HCT116 (cell line): ENCODE results near the gene NUMB. TPM values are rescaled to one million over a fixed set of nuclear protein-coding genes. Genes with fewer than 3 reads are reported as not detected.

Source experiments
- ATAC-seq: fragments of 200-7000 bp; cut with Tn5 transposase; 2 replicates; pipeline ENCODE4 v1.9.1; 2020; ENCODE audit warnings: mild to moderate bottlenecking, moderate library complexity
- BruUV-seq: library from RNA; stranded (reverse); fragments of 400-500 nt; replicated peaks from 2 replicates; lab custom pipeline; 2021; lab: Mats Ljungman, UMichigan
- CTCF ChIA-PET: fragments of 300-600 bp; sonication (Branson Sonifier 250); formaldehyde crosslinking; loops from one replicate; lab custom pipeline; 2021; ENCODE audit warnings: antibody characterized with exemption; lab: Charles Lee
- POLR2A ChIA-PET: fragments of 300-600, 350-600 bp; sonication (Branson Sonifier 250); formaldehyde crosslinking; loops from one replicate; lab custom pipeline; 2021; ENCODE audit warnings: antibody characterized with exemption; lab: Charles Lee
- RAD21 ChIA-PET, 2 experiments: fragments of 300-600 bp; sonication (Branson Sonifier 250); formaldehyde crosslinking; loops; one replicate each; lab custom pipeline; 2023; ENCODE audit warnings: low total read pairs in 2 of 2; ENCODE audit not compliant: uncharacterized antibody in 2 of 2, unreplicated experiment in 2 of 2, low non-redundant PET in 1 of 2; lab: Charles Lee
- DNase-seq: peaks from one replicate; pipeline ENCODE4 v3.0.0-alpha.2; 2010; ENCODE audit warnings: low read depth, low spot score
- H2AFZ ChIP-seq: fragments of 200-600 bp; shearing (Covaris generic), sonication (generic); 2 replicates; pipeline ENCODE4 v1.6.1; 2017; ENCODE audit warnings: low read depth, mixed run types, mixed read lengths, antibody characterized with exemption, low read length; ENCODE audit not compliant: poor library complexity, severe bottlenecking
- H3K27ac ChIP-seq: 2 replicates; pipeline ENCODE4 v1.5.1; 2012; ENCODE audit warnings: low read depth, low read length
- H3K27me3 ChIP-seq: fragments of 200-600 bp; sonication (generic); 2 replicates; pipeline ENCODE4 v1.6.1; 2016; ENCODE audit warnings: mixed run types, low read length, mixed read lengths; ENCODE audit not compliant: insufficient read depth
- H3K36me3 ChIP-seq, 2 experiments: fragments of 200-500 bp in 1 of 2; fragments of 200-600 bp in 1 of 2; sonication (Bioruptor generic) in 1 of 2; sonication (generic) in 1 of 2; 2 replicates each; pipeline versions ENCODE4 v1.5.1 to v1.6.1; 2014 to 2016; ENCODE audit warnings: low read length in 2 of 2, inconsistent platforms in 1 of 2, mixed read lengths in 1 of 2, mixed run types in 1 of 2; ENCODE audit not compliant: insufficient read depth in 2 of 2, control insufficient read depth in 1 of 2
- H3K4me1 ChIP-seq, 2 experiments: fragments of 200-600 bp in 1 of 2; sonication (generic) in 1 of 2; 2 replicates each; pipeline versions ENCODE4 v1.5.1 to v1.6.1; 2012 to 2017; ENCODE audit warnings: low read length in 2 of 2, inconsistent platforms in 1 of 2, mild to moderate bottlenecking in 1 of 2, mixed read lengths in 1 of 2, mixed run types in 1 of 2, moderate library complexity in 1 of 2; ENCODE audit not compliant: insufficient read depth in 2 of 2, control insufficient read depth in 1 of 2
- H3K4me2 ChIP-seq: fragments of 200-600 bp; sonication (generic); 2 replicates; pipeline ENCODE4 v1.6.1; 2017; ENCODE audit warnings: mixed run types, low read length, mixed read lengths
- H3K4me3 ChIP-seq, 2 experiments: fragments of 200-600 bp in 1 of 2; sonication (generic) in 1 of 2; replicated peaks in 1 of 2; 2 replicates each; pipeline ENCODE4 v1.5.1; 2011 to 2016; ENCODE audit warnings: low read length in 2 of 2, control low read depth in 1 of 2, low read depth in 1 of 2, mild to moderate bottlenecking in 1 of 2, mixed read lengths in 1 of 2, mixed run types in 1 of 2
- H3K79me2 ChIP-seq: fragments of 200-600 bp; sonication (generic); 2 replicates; pipeline ENCODE4 v1.6.1; 2017; ENCODE audit warnings: mild to moderate bottlenecking, mixed run types, low read length, moderate library complexity, mixed read lengths; ENCODE audit not compliant: insufficient read depth
- H3K9ac ChIP-seq: fragments of 200-600 bp; sonication (generic); 2 replicates; pipeline ENCODE4 v1.6.1; 2016; ENCODE audit warnings: low read length, mixed read lengths
- H3K9me2 ChIP-seq: fragments of 200-600 bp; sonication (generic), shearing (Covaris generic); 2 replicates; pipeline ENCODE4 v1.6.1; 2017; ENCODE audit warnings: mixed run types, mild to moderate bottlenecking, moderate library complexity; ENCODE audit not compliant: insufficient read depth
- H3K9me3 ChIP-seq, 2 experiments: fragments of 200-500 bp in 1 of 2; fragments of 200-600 bp in 1 of 2; sonication (Bioruptor generic) in 1 of 2; sonication (generic) in 1 of 2; 2 replicates each; pipeline ENCODE4 v1.6.1; 2014 to 2017; ENCODE audit warnings: low read length in 2 of 2, mixed read lengths in 2 of 2, inconsistent platforms in 1 of 2, low read depth in 1 of 2, mild to moderate bottlenecking in 1 of 2, mixed run types in 1 of 2, moderate library complexity in 1 of 2; ENCODE audit not compliant: control insufficient read depth in 1 of 2, insufficient read depth in 1 of 2
- H4K20me1 ChIP-seq: fragments of 200-600 bp; sonication (generic), shearing (Covaris generic); 2 replicates; pipeline ENCODE4 v1.6.1; 2017; ENCODE audit warnings: mixed run types, mild to moderate bottlenecking, moderate library complexity; ENCODE audit not compliant: insufficient read depth
- EZH2 ChIP-seq: fragments of 200-600 bp; sonication (generic); IDR thresholded peaks from 2 replicates; pipeline ENCODE4 v1.6.1; 2017; ENCODE audit warnings: antibody characterized with exemption, mixed run types
- POLR2A ChIP-seq: IDR thresholded peaks from 2 replicates; pipeline ENCODE4 v1.7.0; 2011; ENCODE audit warnings: borderline replicate concordance; ENCODE audit not compliant: insufficient read depth, insufficient read length; ENCODE audit errors: extremely low read depth
- TCF7L2 ChIP-seq: IDR thresholded peaks from 2 replicates; pipeline ENCODE4 v1.7.0; 2011; ENCODE audit warnings: borderline replicate concordance, inconsistent platforms; ENCODE audit not compliant: insufficient read depth, insufficient read length; ENCODE audit errors: extremely low read depth
- YY1 ChIP-seq: IDR thresholded peaks from 2 replicates; pipeline ENCODE4 v1.6.1; 2011; ENCODE audit warnings: low read length, low read depth, moderate library complexity, mild to moderate bottlenecking; ENCODE audit not compliant: insufficient replicate concordance; ENCODE audit errors: extremely low read depth
- intact Hi-C: fragments of 100-400 bp; cut with micrococcal nuclease; formaldehyde crosslinking; loops from 2 replicates; pipeline ENCODE4 v1.10.0; 2022
- total RNA-seq: library from RNA; stranded (reverse); gene quantifications from one replicate; pipeline ENCODE4 v1.2.1, GENCODE V29; 2021; ENCODE audit not compliant: unreplicated experiment
- TF ChIP-seq, protein P1 (sequence below): IDR thresholded peaks from 2 replicates; pipeline ENCODE4 v1.6.1; 2011; ENCODE audit warnings: mild to moderate bottlenecking, low read length, moderate library complexity; ENCODE audit not compliant: insufficient replicate concordance; ENCODE audit errors: extremely low read depth
- TF ChIP-seq, protein P2 (sequence below): IDR thresholded peaks from 2 replicates; pipeline ENCODE4 v1.6.1; 2012
- TF ChIP-seq, protein P3 (sequence below), 3 experiments: fragments of 200-600 bp in 1 of 3; sonication (generic) in 1 of 3; IDR thresholded peaks in 2 of 3; conservative IDR thresholded peaks in 1 of 3; 2 replicates each; pipeline ENCODE4 v1.5.1; 2012 to 2017; ENCODE audit warnings: low read depth in 2 of 3, low read length in 2 of 3, antibody characterized with exemption in 1 of 3, borderline replicate concordance in 1 of 3, control low read depth in 1 of 3, mild to moderate bottlenecking in 1 of 3, mixed read lengths in 1 of 3, mixed run types in 1 of 3, moderate library complexity in 1 of 3; ENCODE audit not compliant: insufficient read depth in 1 of 3
- TF ChIP-seq, protein P4 (sequence below): IDR thresholded peaks from 2 replicates; pipeline ENCODE4 v1.6.1; 2012; ENCODE audit warnings: low read depth

Gene NUMB
- total RNA-seq, 1 experiment from 2014 or later: 43.0 TPM

DNA sequence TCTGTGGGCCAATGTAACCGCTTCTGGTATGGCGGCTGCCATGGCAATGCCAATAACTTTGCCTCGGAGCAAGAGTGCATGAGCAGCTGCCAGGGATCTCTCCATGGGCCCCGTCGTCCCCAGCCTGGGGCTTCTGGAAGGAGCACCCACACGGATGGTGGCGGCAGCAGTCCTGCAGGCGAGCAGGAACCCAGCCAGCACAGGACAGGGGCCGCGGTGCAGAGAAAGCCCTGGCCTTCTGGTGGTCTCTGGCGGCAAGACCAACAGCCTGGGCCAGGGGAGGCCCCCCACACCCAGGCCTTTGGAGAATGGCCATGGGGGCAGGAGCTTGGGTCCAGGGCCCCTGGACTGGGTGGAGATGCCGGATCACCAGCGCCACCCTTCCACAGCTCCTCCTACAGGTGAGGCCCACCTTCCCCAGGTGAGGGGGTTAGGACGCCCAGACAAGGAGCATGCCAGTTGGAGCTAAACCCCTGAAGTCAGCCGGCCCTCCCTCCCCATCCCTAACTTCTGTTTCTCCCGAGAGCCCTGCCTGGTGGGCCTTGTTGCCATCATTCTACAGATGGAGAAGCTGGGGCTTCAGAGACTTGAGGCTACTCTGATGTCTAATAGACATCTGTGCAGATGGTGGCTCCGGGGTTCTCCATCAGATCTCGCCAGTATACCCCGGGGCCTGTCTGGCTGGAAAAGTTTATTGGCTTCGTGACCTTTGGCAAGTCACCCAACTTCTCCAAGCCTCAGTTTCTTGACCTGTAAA, 195.7 kb downstream of the NUMB start (continued):
- TF ChIP-seq, protein P1, sequence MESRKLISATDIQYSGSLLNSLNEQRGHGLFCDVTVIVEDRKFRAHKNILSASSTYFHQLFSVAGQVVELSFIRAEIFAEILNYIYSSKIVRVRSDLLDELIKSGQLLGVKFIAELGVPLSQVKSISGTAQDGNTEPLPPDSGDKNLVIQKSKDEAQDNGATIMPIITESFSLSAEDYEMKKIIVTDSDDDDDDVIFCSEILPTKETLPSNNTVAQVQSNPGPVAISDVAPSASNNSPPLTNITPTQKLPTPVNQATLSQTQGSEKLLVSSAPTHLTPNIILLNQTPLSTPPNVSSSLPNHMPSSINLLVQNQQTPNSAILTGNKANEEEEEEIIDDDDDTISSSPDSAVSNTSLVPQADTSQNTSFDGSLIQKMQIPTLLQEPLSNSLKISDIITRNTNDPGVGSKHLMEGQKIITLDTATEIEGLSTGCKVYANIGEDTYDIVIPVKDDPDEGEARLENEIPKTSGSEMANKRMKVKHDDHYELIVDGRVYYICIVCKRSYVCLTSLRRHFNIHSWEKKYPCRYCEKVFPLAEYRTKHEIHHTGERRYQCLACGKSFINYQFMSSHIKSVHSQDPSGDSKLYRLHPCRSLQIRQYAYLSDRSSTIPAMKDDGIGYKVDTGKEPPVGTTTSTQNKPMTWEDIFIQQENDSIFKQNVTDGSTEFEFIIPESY: no peak

DNA sequence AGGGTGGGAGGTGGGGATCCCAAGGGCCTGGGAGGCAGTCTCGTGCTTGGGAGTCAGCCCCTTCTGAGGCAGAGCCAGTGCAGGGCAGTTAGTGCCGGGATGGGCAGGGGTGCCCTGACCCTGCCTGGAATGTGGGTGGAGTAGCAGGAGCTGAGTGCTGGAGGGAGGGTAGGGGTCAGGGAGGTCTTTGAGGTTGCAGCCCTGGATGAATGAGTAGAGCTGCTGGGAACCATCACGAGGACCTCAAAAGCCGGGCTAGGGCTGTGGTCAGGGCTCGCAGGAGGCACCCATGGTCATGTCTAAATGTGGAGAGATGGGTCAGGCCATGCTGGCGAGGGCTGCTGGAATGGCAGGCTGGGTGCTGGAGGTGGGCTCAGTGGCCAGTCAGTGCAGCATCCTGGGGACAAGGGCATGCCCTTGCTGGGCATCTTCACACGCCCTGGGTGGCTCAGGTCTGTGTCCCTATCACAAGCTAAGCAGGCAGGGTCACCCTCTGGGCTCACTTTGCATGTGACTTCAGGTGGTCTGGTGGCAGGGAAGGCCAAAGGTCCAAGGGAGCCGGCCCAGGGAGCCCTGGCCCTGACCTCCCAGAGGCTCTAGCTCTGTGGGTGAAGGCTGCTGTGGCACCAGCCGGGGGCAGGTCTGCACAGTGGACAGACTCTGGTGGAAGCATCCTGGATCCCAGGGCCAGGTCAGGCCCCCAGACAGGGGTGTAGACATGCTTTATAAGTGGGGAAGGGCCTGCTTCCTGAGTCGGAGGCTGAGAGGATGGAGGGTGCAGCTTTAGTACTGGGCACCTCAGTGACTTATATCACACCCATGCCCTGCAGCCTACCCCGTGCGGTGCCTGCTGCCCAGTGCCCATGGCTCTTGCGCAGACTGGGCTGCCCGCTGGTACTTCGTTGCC, 196.6 kb downstream of the NUMB start:
- Histone ChIP-seq H3K4me3 (no peak overlapping the region), H3K9ac (no peak overlapping the region), H3K27ac (no peak overlapping the region), H3K4me2 (no peak overlapping the region), H3K9me2 (no peaks in the 10 kb centered on the region), H3K36me3 (no peaks in the 10 kb centered on the region), H3K4me1 (no peaks in the 10 kb centered on the region), H3K27me3 (no peaks in the 10 kb centered on the region), H4K20me1 (no peaks in the 10 kb centered on the region), H3K79me2 (no peaks in the 10 kb centered on the region), H3K9me3 (no peaks in the 10 kb centered on the region), H2AFZ (no peak overlapping the region)
- ATAC-seq (no peak), DNase-seq (no peak)
- ChIA-PET RAD21 (no interaction called here), CTCF (no interaction called here), POLR2A (no interaction called here)
- TF ChIP-seq EZH2: no peak
- TF ChIP-seq, protein P2, sequence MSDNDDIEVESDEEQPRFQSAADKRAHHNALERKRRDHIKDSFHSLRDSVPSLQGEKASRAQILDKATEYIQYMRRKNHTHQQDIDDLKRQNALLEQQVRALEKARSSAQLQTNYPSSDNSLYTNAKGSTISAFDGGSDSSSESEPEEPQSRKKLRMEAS: no peak
- TF ChIP-seq POLR2A: no peak
- no peak for TF ChIP-seq TCF7L2
- TF ChIP-seq YY1: no peak
- TF ChIP-seq, protein P3, sequence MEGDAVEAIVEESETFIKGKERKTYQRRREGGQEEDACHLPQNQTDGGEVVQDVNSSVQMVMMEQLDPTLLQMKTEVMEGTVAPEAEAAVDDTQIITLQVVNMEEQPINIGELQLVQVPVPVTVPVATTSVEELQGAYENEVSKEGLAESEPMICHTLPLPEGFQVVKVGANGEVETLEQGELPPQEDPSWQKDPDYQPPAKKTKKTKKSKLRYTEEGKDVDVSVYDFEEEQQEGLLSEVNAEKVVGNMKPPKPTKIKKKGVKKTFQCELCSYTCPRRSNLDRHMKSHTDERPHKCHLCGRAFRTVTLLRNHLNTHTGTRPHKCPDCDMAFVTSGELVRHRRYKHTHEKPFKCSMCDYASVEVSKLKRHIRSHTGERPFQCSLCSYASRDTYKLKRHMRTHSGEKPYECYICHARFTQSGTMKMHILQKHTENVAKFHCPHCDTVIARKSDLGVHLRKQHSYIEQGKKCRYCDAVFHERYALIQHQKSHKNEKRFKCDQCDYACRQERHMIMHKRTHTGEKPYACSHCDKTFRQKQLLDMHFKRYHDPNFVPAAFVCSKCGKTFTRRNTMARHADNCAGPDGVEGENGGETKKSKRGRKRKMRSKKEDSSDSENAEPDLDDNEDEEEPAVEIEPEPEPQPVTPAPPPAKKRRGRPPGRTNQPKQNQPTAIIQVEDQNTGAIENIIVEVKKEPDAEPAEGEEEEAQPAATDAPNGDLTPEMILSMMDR (IDR thresholded peaks at IDR 0.05 in 2 of 3, conservative IDR thresholded peaks at IDR 0.05 in 1 of 3; ENCODE audit: borderline replicate concordance in 1 of 3, insufficient read depth in 1 of 3, low read depth in 2 of 3, low read length in 2 of 3): no peak
- TF ChIP-seq, protein P4, sequence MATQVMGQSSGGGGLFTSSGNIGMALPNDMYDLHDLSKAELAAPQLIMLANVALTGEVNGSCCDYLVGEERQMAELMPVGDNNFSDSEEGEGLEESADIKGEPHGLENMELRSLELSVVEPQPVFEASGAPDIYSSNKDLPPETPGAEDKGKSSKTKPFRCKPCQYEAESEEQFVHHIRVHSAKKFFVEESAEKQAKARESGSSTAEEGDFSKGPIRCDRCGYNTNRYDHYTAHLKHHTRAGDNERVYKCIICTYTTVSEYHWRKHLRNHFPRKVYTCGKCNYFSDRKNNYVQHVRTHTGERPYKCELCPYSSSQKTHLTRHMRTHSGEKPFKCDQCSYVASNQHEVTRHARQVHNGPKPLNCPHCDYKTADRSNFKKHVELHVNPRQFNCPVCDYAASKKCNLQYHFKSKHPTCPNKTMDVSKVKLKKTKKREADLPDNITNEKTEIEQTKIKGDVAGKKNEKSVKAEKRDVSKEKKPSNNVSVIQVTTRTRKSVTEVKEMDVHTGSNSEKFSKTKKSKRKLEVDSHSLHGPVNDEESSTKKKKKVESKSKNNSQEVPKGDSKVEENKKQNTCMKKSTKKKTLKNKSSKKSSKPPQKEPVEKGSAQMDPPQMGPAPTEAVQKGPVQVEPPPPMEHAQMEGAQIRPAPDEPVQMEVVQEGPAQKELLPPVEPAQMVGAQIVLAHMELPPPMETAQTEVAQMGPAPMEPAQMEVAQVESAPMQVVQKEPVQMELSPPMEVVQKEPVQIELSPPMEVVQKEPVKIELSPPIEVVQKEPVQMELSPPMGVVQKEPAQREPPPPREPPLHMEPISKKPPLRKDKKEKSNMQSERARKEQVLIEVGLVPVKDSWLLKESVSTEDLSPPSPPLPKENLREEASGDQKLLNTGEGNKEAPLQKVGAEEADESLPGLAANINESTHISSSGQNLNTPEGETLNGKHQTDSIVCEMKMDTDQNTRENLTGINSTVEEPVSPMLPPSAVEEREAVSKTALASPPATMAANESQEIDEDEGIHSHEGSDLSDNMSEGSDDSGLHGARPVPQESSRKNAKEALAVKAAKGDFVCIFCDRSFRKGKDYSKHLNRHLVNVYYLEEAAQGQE: no peak
- no TSS peak for BruUV-seq
- intact Hi-C loops: no loop called here
